Vagina (tissue), 2 donors: Measurements from ENCODE around the gene ARHGEF40.

Source experiments
- CTCF ChIP-seq, 3 experiments: fragments of 450-650 bp in 2 of 3; fragments of 200-600 bp in 1 of 3; sonication (generic) in 1 of 3; IDR thresholded peaks; one replicate each; pipeline ENCODE4 v1.5.1; 2017 to 2019; ENCODE audit warnings: antibody characterized with exemption in 3 of 3, mild to moderate bottlenecking in 2 of 3, moderate library complexity in 2 of 3
- POLR2AphosphoS5 ChIP-seq, 2 donors: sonication (generic); formaldehyde crosslinking; IDR thresholded peaks; one replicate each; pipeline ENCODE4 v1.9.0; 2017; ENCODE audit warnings: antibody characterized with exemption in 2 of 2, mild to moderate bottlenecking in 2 of 2, low read depth in 1 of 2; ENCODE audit not compliant: insufficient read depth in 1 of 2

- TF ChIP-seq CTCF (IDR thresholded peaks at IDR 0.05), result no peak
- TF ChIP-seq POLR2AphosphoS5 (IDR thresholded peaks at IDR 0.05; ENCODE audit: insufficient read depth in 1 of 2, low read depth in 1 of 2), result no peak
These were observed 25.5 kb downstream of the ARHGEF40 start for GRCh38 chr14:21095430-21096205.
